K562 (cell line): ENCODE measurements around the gene PTPRF. TPM values are rescaled to one million over a fixed set of nuclear protein-coding genes. Genes with fewer than 3 reads are reported as not detected.

Experiments used
- ARID4B ChIP-seq: sonication (generic); formaldehyde crosslinking; IDR thresholded peaks from 2 replicates; pipeline ENCODE4 v1.8.0; 2022; ENCODE audit warnings: mild to moderate bottlenecking, missing genetic modification reagents
- CBFA2T3 ChIP-seq: fragments of 450-650 bp; IDR thresholded peaks from 2 replicates; pipeline ENCODE4 v1.6.1; 2017
- COPS2 ChIP-seq: fragments of 450-650 bp; conservative IDR thresholded peaks from 2 replicates; pipeline ENCODE4 v1.6.1; 2016; ENCODE audit warnings: mild to moderate bottlenecking, moderate library complexity
- ETV5 ChIP-seq: sonication (generic); formaldehyde crosslinking; IDR thresholded peaks from 2 replicates; pipeline ENCODE4 v1.4.0; 2020; ENCODE audit warnings: low read depth, mild to moderate bottlenecking, missing genetic modification reagents
- EWSR1 ChIP-seq: fragments of 450-650 bp; IDR thresholded peaks from 2 replicates; pipeline ENCODE4 v1.6.1; 2018; ENCODE audit warnings: borderline replicate concordance, mild to moderate bottlenecking, low read depth, moderate library complexity; ENCODE audit not compliant: partially characterized antibody
- HMG20A ChIP-seq: fragments of 450-650 bp; formaldehyde crosslinking; conservative IDR thresholded peaks from 2 replicates; pipeline ENCODE4 v1.4.0; 2020; ENCODE audit warnings: mild to moderate bottlenecking, mixed read lengths
- HNRNPLL ChIP-seq: fragments of 200-400 bp; formaldehyde crosslinking; IDR thresholded peaks from 2 replicates; pipeline ENCODE4 v1.6.1; 2017; ENCODE audit warnings: low read length, low read depth, mild to moderate bottlenecking; ENCODE audit not compliant: poor library complexity, severe bottlenecking
- KDM4B ChIP-seq, 2 experiments: fragments of 450-650 bp in 1 of 2; sonication (generic) in 1 of 2; IDR thresholded peaks; 2 replicates each; pipeline ENCODE4 v1.6.1; 2016 to 2017; ENCODE audit warnings: borderline replicate concordance in 2 of 2, antibody characterized with exemption in 1 of 2, low read depth in 1 of 2, mild to moderate bottlenecking in 1 of 2
- PCBP2 ChIP-seq: fragments of 200-400 bp; formaldehyde crosslinking; IDR thresholded peaks from 2 replicates; pipeline ENCODE4 v1.6.1; 2018; ENCODE audit warnings: low read length, low read depth, mild to moderate bottlenecking, moderate library complexity; ENCODE audit not compliant: poor library complexity, severe bottlenecking
- RFX1 ChIP-seq: fragments of 450-650 bp; IDR thresholded peaks from 2 replicates; pipeline ENCODE4 v1.6.1; 2016; ENCODE audit warnings: mild to moderate bottlenecking, moderate library complexity
- RHOXF2B ChIP-seq: fragments of 250-450 bp; sonication (Bioruptor Pico); conservative IDR thresholded peaks from 2 replicates; pipeline ENCODE4 v1.5.1; 2021
- TEAD1 ChIP-seq, 2 experiments: fragments of 450-650 bp in 1 of 2; sonication (generic) in 1 of 2; formaldehyde crosslinking; IDR thresholded peaks; 2 replicates each; pipeline versions ENCODE4 v1.4.0 to v1.8.0; 2020 to 2022; ENCODE audit warnings: mild to moderate bottlenecking in 2 of 2, missing genetic modification reagents in 1 of 2
- U2AF2 ChIP-seq: fragments of 200-400 bp; formaldehyde crosslinking; optimal IDR thresholded peaks from 2 replicates; pipeline ENCODE3; 2017; ENCODE audit warnings: low read depth, mild to moderate bottlenecking, low read length
- VEZF1 ChIP-seq: fragments of 200-800 bp; sonication (Bioruptor generic); IDR thresholded peaks from 2 replicates; pipeline ENCODE4 v1.6.1; 2017; ENCODE audit warnings: missing genetic modification characterization, missing compliant biosample characterization
- ZBED1 ChIP-seq: IDR thresholded peaks from 2 replicates; pipeline ENCODE4 v1.6.1; 2014
- ZFP91 ChIP-seq: sonication (generic); formaldehyde crosslinking; IDR thresholded peaks from 2 replicates; pipeline ENCODE4 v1.8.0; 2022; ENCODE audit warnings: mild to moderate bottlenecking, missing genetic modification reagents
- ZNF445 ChIP-seq: fragments of 250-450 bp; sonication (Bioruptor Pico); IDR thresholded peaks from 2 replicates; pipeline ENCODE4 v1.4.0; 2020; ENCODE audit warnings: low read depth, mild to moderate bottlenecking, moderate library complexity
- polyA plus RNA-seq, 8 experiments: library from polyadenylated mRNA; depleted of rRNA in 4 of 8; stranded (reverse) in 5 of 8; unstranded in 3 of 8; fragments of >200 nt; fragmentation: Nextera tagmentation in 2 of 8; fragmentation: Illumina TruSeq in 1 of 8; extraction: Ambion mirVana in 2 of 8; extraction: Trizol in 1 of 8; gene quantifications; 2 replicates each; pipeline versions ENCODE4 v1.2.1 to v1.2.3, GENCODE V29; 2011 to 2014; ENCODE audit warnings: inconsistent platforms in 1 of 8, missing spikeins in 1 of 8
- total RNA-seq, 7 experiments: library from RNA; depleted of rRNA in 6 of 7; stranded (reverse); fragments of >200 nt in 6 of 7; fragmentation: Illumina TruSeq in 2 of 7; extraction: Trizol in 2 of 7; gene quantifications; 2 replicates each; pipeline versions ENCODE4 v1.2.1 to v1.2.3, GENCODE V29; 2011 to 2021; ENCODE audit warnings: low replicate concordance in 1 of 7
- TF ChIP-seq, protein P1 (sequence below): fragments of 450-650 bp; IDR thresholded peaks from 2 replicates; pipeline ENCODE4 v1.6.1; 2016; ENCODE audit warnings: mild to moderate bottlenecking

The PTPRF gene
- total and polyA plus RNA-seq, 9 of the 15 experiments (the other 6 are each of a cell fraction or from before 2014, with no cell fraction given) = 0.13 to 4.3 (median 1.1) TPM

- peak; percentile 15; the same call in 1 of the 2 replicates for TF ChIP-seq VEZF1 (CRISPR knock-in tag)
- TF ChIP-seq RFX1 = no peak
- TF ChIP-seq HNRNPLL = no peak
- no peak for TF ChIP-seq CBFA2T3
- no peak for TF ChIP-seq TEAD1 (CRISPR knock-in tag; IDR thresholded peaks at IDR 0.05)
- TF ChIP-seq ZFP91 (CRISPR knock-in tag) = no peak
- TF ChIP-seq ZNF445 (CRISPR knock-in tag) = no peak
- TF ChIP-seq ZBED1 = no peak
- TF ChIP-seq KDM4B (IDR thresholded peaks at IDR 0.05; ENCODE audit: borderline replicate concordance in 2 of 2, low read depth in 1 of 2) = no peak
- no peak for TF ChIP-seq RHOXF2B (CRISPR knock-in tag)
- no peak for TF ChIP-seq PCBP2
- TF ChIP-seq ARID4B (CRISPR knock-in tag) = no peak
- no peak for TF ChIP-seq EWSR1
- TF ChIP-seq, protein P1, sequence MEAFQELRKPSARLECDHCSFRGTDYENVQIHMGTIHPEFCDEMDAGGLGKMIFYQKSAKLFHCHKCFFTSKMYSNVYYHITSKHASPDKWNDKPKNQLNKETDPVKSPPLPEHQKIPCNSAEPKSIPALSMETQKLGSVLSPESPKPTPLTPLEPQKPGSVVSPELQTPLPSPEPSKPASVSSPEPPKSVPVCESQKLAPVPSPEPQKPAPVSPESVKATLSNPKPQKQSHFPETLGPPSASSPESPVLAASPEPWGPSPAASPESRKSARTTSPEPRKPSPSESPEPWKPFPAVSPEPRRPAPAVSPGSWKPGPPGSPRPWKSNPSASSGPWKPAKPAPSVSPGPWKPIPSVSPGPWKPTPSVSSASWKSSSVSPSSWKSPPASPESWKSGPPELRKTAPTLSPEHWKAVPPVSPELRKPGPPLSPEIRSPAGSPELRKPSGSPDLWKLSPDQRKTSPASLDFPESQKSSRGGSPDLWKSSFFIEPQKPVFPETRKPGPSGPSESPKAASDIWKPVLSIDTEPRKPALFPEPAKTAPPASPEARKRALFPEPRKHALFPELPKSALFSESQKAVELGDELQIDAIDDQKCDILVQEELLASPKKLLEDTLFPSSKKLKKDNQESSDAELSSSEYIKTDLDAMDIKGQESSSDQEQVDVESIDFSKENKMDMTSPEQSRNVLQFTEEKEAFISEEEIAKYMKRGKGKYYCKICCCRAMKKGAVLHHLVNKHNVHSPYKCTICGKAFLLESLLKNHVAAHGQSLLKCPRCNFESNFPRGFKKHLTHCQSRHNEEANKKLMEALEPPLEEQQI = no peak
- TF ChIP-seq ETV5 = no peak
- no peak for TF ChIP-seq HMG20A (CRISPR knock-in tag)
- TF ChIP-seq COPS2 = no peak
- no peak for TF ChIP-seq U2AF2
Measured at GRCh38 chr1:43530483-43531106, at the start of gene PTPRF (continued).
